Calu3 (cell line): Measurements from ENCODE around the gene CITED2. TPM values are rescaled to one million over a fixed set of nuclear protein-coding genes. Genes with fewer than 3 reads are reported as not detected.

Source experiments
- BruUV-seq: library from RNA; stranded (reverse); fragments of 400-500 nt; replicated peaks from 2 replicates; lab custom pipeline; 2021; lab: Mats Ljungman, UMichigan
- CTCF ChIA-PET: fragments of 300-600 bp; sonication (Branson Sonifier 250); formaldehyde crosslinking; loops from one replicate; lab custom pipeline; 2022; ENCODE audit warnings: antibody characterized with exemption; lab: Charles Lee
- DNase-seq: peaks from one replicate; pipeline ENCODE4 v3.0.0; 2022
- H3K27ac Mint-ChIP-seq: one replicate; pipeline ENCODE4 v1.8.0; 2022; ENCODE audit warnings: mixed read lengths; ENCODE audit not compliant: unreplicated experiment
- H3K27me3 Mint-ChIP-seq: one replicate; pipeline ENCODE4 v1.8.0; 2022; ENCODE audit warnings: mixed read lengths; ENCODE audit not compliant: unreplicated experiment
- H3K36me3 Mint-ChIP-seq: one replicate; pipeline ENCODE4 v1.8.0; 2022; ENCODE audit warnings: mild to moderate bottlenecking, moderate library complexity, mixed read lengths; ENCODE audit not compliant: insufficient read depth, unreplicated experiment
- H3K4me1 Mint-ChIP-seq: one replicate; pipeline ENCODE4 v1.8.0; 2022; ENCODE audit warnings: mild to moderate bottlenecking, low read depth, mixed read lengths; ENCODE audit not compliant: unreplicated experiment
- H3K4me3 Mint-ChIP-seq: one replicate; pipeline ENCODE4 v1.8.0; 2022; ENCODE audit warnings: mild to moderate bottlenecking, low read depth, moderate library complexity, mixed read lengths; ENCODE audit not compliant: unreplicated experiment
- H3K9me3 Mint-ChIP-seq: one replicate; pipeline ENCODE4 v1.8.0; 2022; ENCODE audit warnings: low read depth, mixed read lengths; ENCODE audit not compliant: unreplicated experiment
- CTCF ChIP-seq: fragments of 200-600 bp; IDR thresholded peaks from one replicate; pipeline ENCODE4 v1.8.0; 2022; ENCODE audit warnings: antibody characterized with exemption; ENCODE audit not compliant: unreplicated experiment
- intact Hi-C: fragments of 100-400 bp; cut with micrococcal nuclease; formaldehyde crosslinking; loops from one replicate; pipeline ENCODE4 v1.10.0; 2022; ENCODE audit not compliant: unreplicated experiment
- total RNA-seq: library from RNA; stranded (reverse); gene quantifications from 2 replicates; pipeline ENCODE4 v1.2.3, GENCODE V29; 2022

CITED2 gene
- total RNA-seq, 1 experiment from 2014 or later, result 21.4 TPM

- no peaks in the 10 kb centered on the region for H3K9me3 Mint-ChIP-seq
- H3K27ac Mint-ChIP-seq, result no peak overlapping the region
- no peaks in the 10 kb centered on the region for H3K27me3 Mint-ChIP-seq
- H3K4me3 Mint-ChIP-seq, result no peak overlapping the region
- peaks cover 19% of the 10 kb centered on the region for H3K4me1 Mint-ChIP-seq
- CTCF ChIA-PET, result interaction anchor here (0.7 kb wide), 1 partner anchor 130 kb away, joined by 8 read pairs; no protein-coding TSS in a partner anchor
- intact Hi-C loops, result loop anchor here (5.0 kb wide), 1 partner anchor 119 kb away; no protein-coding TSS in a partner anchor
- DNase-seq, result no peak
- no peak for TF ChIP-seq CTCF
- H3K36me3 Mint-ChIP-seq, result no peaks in the 10 kb centered on the region
- no TSS peak for BruUV-seq
Observed at GRCh38 chr6:139346392-139346791, 28.1 kb downstream of the CITED2 start.

GRCh38 chr6:139344186-139344963 lies 30.1 kb downstream of the CITED2 start:
- peaks cover 10% of the 10 kb centered on the region for H3K4me1 Mint-ChIP-seq
- intact Hi-C loops, result no loop called here

GRCh38 chr6:139343052-139343750 lies 31.2 kb downstream of the CITED2 start:
- CTCF ChIA-PET, result no interaction called here
- DNase-seq, result peak; percentile 28
- no TSS peak for BruUV-seq
- no peak for TF ChIP-seq CTCF
- Mint-ChIP-seq H3K27ac (no peak overlapping the region), H3K9me3 (no peaks in the 10 kb centered on the region), H3K27me3 (no peaks in the 10 kb centered on the region), H3K36me3 (no peaks in the 10 kb centered on the region), H3K4me1 (no peaks in the 10 kb centered on the region), H3K4me3 (no peak overlapping the region)
- intact Hi-C loops, result no loop called here

More at GRCh38 chr6:139344186-139344963, 30.1 kb downstream of the CITED2 start:
- Mint-ChIP-seq H3K4me3 (no peak overlapping the region), H3K27ac (no peak overlapping the region), H3K36me3 (no peaks in the 10 kb centered on the region), H3K27me3 (no peaks in the 10 kb centered on the region), H3K9me3 (no peaks in the 10 kb centered on the region)
- no peak for TF ChIP-seq CTCF
- CTCF ChIA-PET, result no interaction called here
- BruUV-seq, result no TSS peak
- peak; percentile 20 for DNase-seq

GRCh38 chr6:139341060-139341459 lies 33.4 kb downstream of the CITED2 start:
- CTCF ChIA-PET, result no interaction called here
- no TSS peak for BruUV-seq
- Mint-ChIP-seq H3K9me3 (no peaks in the 10 kb centered on the region), H3K4me3 (no peak overlapping the region), H3K27me3 (no peaks in the 10 kb centered on the region), H3K27ac (no peak overlapping the region), H3K4me1 (no peaks in the 10 kb centered on the region), H3K36me3 (no peaks in the 10 kb centered on the region)
- TF ChIP-seq CTCF, result no peak
- DNase-seq, result no peak
- intact Hi-C loops, result no loop called here
